GM13977 (cell line): ENCODE results near the gene TBC1D10A.

ENCODE experiments used
- DNase-seq: peaks from one replicate; pipeline ENCODE4 v3.0.0; 2012; ENCODE audit warnings: low spot score
- in situ Hi-C: fragments of 300-500 bp; cut with MboI; formaldehyde crosslinking; loops from one replicate; pipeline ENCODE4 v1.12.0; 2022; ENCODE audit warnings: low sequenced_read_pairs, low pct_unique_long_range_greater_than_20kb, mixed read lengths, inconsistent platforms; ENCODE audit not compliant: unreplicated experiment
- TF ChIP-seq, protein P1 (sequence below): IDR thresholded peaks from 2 replicates; pipeline ENCODE4 v1.5.1; 2012; ENCODE audit warnings: mild to moderate bottlenecking, control low read depth; ENCODE audit not compliant: insufficient read depth; ENCODE audit errors: extremely low read depth, missing control alignments

Gene TBC1D10A

DNA sequence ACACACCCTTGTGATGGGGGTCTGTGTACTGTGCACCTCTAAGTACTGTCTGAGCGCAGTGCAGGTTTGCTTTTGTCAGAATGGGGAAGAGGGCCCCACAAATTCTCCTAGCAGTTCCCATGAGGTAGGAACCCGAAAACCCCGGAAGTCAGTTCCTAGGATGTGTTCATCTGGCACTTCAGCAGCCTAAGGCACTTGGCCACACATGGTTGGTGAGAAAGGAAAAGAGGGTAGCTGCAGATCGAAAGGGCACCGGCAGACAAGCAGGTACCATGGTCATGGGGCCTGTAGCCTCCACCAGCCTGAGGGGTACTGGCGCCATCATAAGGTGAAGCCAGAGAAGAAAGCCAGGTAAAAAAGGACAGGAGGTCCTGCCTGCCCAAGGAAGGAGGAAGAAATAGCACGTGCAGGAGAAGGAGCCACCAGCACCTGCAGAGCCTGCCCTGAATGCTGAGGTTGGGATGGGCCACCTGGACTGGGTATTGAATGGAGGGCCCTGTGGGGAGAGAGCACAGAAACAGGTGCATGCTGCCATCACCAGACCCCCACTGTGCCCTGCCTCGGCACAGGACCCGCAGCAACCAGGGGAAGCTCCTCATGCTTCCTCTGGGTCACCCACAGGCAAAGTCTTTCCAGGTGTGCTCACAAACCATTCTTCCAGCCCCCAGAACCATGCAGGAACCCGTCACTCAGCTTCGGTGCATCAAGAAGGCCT, 29.3 kb downstream of the TBC1D10A start:
- no peak for DNase-seq
- in situ Hi-C loops = no loop called here
- TF ChIP-seq, protein P1, sequence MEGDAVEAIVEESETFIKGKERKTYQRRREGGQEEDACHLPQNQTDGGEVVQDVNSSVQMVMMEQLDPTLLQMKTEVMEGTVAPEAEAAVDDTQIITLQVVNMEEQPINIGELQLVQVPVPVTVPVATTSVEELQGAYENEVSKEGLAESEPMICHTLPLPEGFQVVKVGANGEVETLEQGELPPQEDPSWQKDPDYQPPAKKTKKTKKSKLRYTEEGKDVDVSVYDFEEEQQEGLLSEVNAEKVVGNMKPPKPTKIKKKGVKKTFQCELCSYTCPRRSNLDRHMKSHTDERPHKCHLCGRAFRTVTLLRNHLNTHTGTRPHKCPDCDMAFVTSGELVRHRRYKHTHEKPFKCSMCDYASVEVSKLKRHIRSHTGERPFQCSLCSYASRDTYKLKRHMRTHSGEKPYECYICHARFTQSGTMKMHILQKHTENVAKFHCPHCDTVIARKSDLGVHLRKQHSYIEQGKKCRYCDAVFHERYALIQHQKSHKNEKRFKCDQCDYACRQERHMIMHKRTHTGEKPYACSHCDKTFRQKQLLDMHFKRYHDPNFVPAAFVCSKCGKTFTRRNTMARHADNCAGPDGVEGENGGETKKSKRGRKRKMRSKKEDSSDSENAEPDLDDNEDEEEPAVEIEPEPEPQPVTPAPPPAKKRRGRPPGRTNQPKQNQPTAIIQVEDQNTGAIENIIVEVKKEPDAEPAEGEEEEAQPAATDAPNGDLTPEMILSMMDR = no peak

- TF ChIP-seq, protein P1 = no peak
- DNase-seq = no peak
- in situ Hi-C loops = no loop called here
These were observed 29.9 kb downstream of the TBC1D10A start for GRCh38 chr22:30296833-30297232.

- TF ChIP-seq, protein P1 = no peak
- in situ Hi-C loops = no loop called here
- no peak for DNase-seq
These were observed 30.4 kb downstream of the TBC1D10A start for GRCh38 chr22:30296324-30296723.

DNA sequence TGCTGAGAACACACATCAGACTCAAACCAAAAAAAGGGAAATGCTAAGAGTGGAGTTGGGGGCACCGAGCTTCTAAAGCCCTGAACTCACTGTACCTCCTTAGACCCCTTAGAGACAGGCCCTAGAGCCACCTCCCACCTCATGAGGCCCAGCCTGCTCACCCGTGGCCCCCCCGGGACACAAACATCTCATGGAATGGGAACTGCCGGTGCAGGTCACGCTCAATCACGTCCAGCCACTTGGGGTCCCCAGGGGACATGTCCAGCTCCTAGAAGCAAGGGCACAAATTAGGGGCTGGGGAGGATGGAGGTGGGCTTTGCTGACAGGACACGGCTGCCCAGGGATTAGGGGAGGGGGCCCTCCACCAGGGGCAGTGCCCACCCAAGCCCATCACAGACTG, 31.2 kb downstream of the TBC1D10A start:
- no peak for DNase-seq
- TF ChIP-seq, protein P1 = no peak
- in situ Hi-C loops = no loop called here

GRCh38 chr22:30294830-30295229, 31.9 kb downstream of the TBC1D10A start:
- TF ChIP-seq, protein P1 = no peak
- no peak for DNase-seq
- in situ Hi-C loops = no loop called here

DNA sequence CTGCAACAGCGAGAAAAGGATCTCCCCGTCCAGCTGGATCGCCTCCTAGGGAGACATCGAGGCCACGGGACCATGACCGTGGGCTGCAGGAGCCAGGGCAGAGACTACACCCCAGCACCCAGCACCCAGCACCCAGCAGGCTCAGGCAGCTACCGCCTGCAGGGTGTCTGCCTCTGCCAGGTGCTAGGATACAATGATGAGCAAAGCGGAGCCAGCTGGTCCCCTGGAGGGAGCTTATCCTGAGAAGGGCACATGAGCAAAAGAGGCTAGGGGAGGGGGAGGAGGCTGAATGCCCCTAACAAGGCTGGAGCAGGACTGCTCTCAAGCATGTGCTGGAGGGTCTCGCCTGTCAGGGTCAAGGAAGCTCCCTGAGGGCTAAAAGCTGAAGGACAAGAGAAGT, 32.7 kb downstream of the TBC1D10A start:
- in situ Hi-C loops = no loop called here
- TF ChIP-seq, protein P1 = no peak
- no peak for DNase-seq
